IPS-18c (cell line): ENCODE results near the gene SZT2.
"Not testable (repeated sequence)": the region's sequence is repeated elsewhere in the genome, so short reads cannot be mapped to it uniquely, and the experiment has no call there.

Source experiments
- H3K4me3 ChIP-seq: 2 replicates; pipeline ENCODE4 v1.7.0; 2013; ENCODE audit warnings: low read depth, mild to moderate bottlenecking, low read length, moderate library complexity; ENCODE audit not compliant: insufficient read depth
- H3K9me3 ChIP-seq: one replicate; pipeline ENCODE4 v1.6.1; 2013; ENCODE audit warnings: mild to moderate bottlenecking, low read length, moderate library complexity; ENCODE audit not compliant: control insufficient read depth, insufficient read depth

The SZT2 gene

GRCh38 chr1:43405219-43405875 lies 15.6 kb downstream of the SZT2 start:
- Histone ChIP-seq H3K9me3 (no peaks in the 10 kb centered on the region), H3K4me3 (no peak overlapping the region)

GRCh38 chr1:43405876-43406234 lies 16.2 kb downstream of the SZT2 start:
- no peak overlapping the region for H3K4me3 ChIP-seq
- H3K9me3 ChIP-seq: no peaks in the 10 kb centered on the region

GRCh38 chr1:43410571-43410970 lies 20.9 kb downstream of the SZT2 start:
- no peak overlapping the region for H3K4me3 ChIP-seq
- H3K9me3 ChIP-seq: no peaks in the 10 kb centered on the region

- not testable (repeated sequence) for H3K9me3 ChIP-seq, H3K4me3 ChIP-seq
Observed at GRCh38 chr1:43413426-43413825, 23.7 kb downstream of the SZT2 start.

GRCh38 chr1:43414634-43415223 lies 25.0 kb downstream of the SZT2 start:
- H3K4me3 ChIP-seq: no peak overlapping the region
- no peaks in the 10 kb centered on the region for H3K9me3 ChIP-seq

GRCh38 chr1:43415901-43416300 lies 26.2 kb downstream of the SZT2 start:
- Histone ChIP-seq H3K4me3 (no peak overlapping the region), H3K9me3 (no peaks in the 10 kb centered on the region)

GRCh38 chr1:43418858-43419257 lies 29.2 kb downstream of the SZT2 start:
- no peaks in the 10 kb centered on the region for H3K9me3 ChIP-seq
- H3K4me3 ChIP-seq: no peak overlapping the region

- H3K4me3 ChIP-seq: no peak overlapping the region
- H3K9me3 ChIP-seq: no peaks in the 10 kb centered on the region
Observed at GRCh38 chr1:43419627-43420425, 30.1 kb downstream of the SZT2 start.

- Histone ChIP-seq H3K4me3 (no peak overlapping the region), H3K9me3 (no peaks in the 10 kb centered on the region)
Observed at GRCh38 chr1:43420874-43421273, 31.2 kb downstream of the SZT2 start.

GRCh38 chr1:43421396-43421795 lies 31.7 kb downstream of the SZT2 start:
- Histone ChIP-seq H3K4me3 (no peak overlapping the region), H3K9me3 (no peaks in the 10 kb centered on the region)

- H3K4me3 ChIP-seq: no peak overlapping the region
- no peaks in the 10 kb centered on the region for H3K9me3 ChIP-seq
Observed at GRCh38 chr1:43421976-43422750, 32.5 kb downstream of the SZT2 start.

- H3K4me3 ChIP-seq: no peak overlapping the region; the same call in 1 of the 2 replicates
- no peaks in the 10 kb centered on the region for H3K9me3 ChIP-seq
Observed at GRCh38 chr1:43422995-43423671, 33.4 kb downstream of the SZT2 start.

GRCh38 chr1:43423672-43424550 lies 34.2 kb downstream of the SZT2 start:
- no peaks in the 10 kb centered on the region for H3K9me3 ChIP-seq
- H3K4me3 ChIP-seq: no peak overlapping the region

GRCh38 chr1:43425045-43425444 lies 35.3 kb downstream of the SZT2 start:
- no peaks in the 10 kb centered on the region for H3K9me3 ChIP-seq

GRCh38 chr1:43426221-43426620 lies 36.5 kb downstream of the SZT2 start:
- no peak overlapping the region for H3K4me3 ChIP-seq
- H3K9me3 ChIP-seq: no peaks in the 10 kb centered on the region

More at GRCh38 chr1:43425045-43425444, 35.3 kb downstream of the SZT2 start:
- H3K4me3 ChIP-seq: no peak overlapping the region

GRCh38 chr1:43427524-43427923 lies 37.8 kb downstream of the SZT2 start:
- no peak overlapping the region for H3K4me3 ChIP-seq
- no peaks in the 10 kb centered on the region for H3K9me3 ChIP-seq
